Peyer's patch (tissue), 4 donors: ENCODE results near the gene MPDZ.

Experiments
- CTCF ChIP-seq, 6 experiments: fragments of 450-650 bp in 4 of 6; fragments of 200-600 bp in 2 of 6; sonication (generic) in 1 of 6; IDR thresholded peaks; one replicate each; pipeline ENCODE4 v1.5.1; 2017 to 2019; ENCODE audit warnings: antibody characterized with exemption in 6 of 6, mild to moderate bottlenecking in 3 of 6, moderate library complexity in 1 of 6
- POLR2A ChIP-seq, 2 donors: fragments of 450-650 bp; IDR thresholded peaks; one replicate each; pipeline ENCODE4 v1.5.1; 2017; ENCODE audit warnings: antibody characterized with exemption in 2 of 2, mild to moderate bottlenecking in 2 of 2, moderate library complexity in 2 of 2

- no peak for TF ChIP-seq CTCF (IDR thresholded peaks at IDR 0.05)
- no peak for TF ChIP-seq POLR2A (IDR thresholded peaks at IDR 0.05)
These were observed 166.3 kb downstream of the MPDZ start for GRCh38 chr9:13113216-13113615.
